Osteocyte (in vitro differentiated cells): ENCODE data around the gene COX7A2. TPM values are rescaled to one million over a fixed set of nuclear protein-coding genes. Genes with fewer than 3 reads are reported as not detected.

Experiments used
- DNase-seq: peaks from one replicate; pipeline ENCODE4 v3.0.0; 2021; ENCODE audit warnings: mixed read lengths; ENCODE audit not compliant: unreplicated experiment; ENCODE audit errors: extremely low spot score
- H3K27ac Mint-ChIP-seq: one replicate; pipeline ENCODE4 v1.8.0; 2021; ENCODE audit warnings: mild to moderate bottlenecking, mixed read lengths; ENCODE audit not compliant: unreplicated experiment
- H3K27me3 Mint-ChIP-seq: one replicate; pipeline ENCODE4 v1.8.0; 2021; ENCODE audit warnings: mixed read lengths; ENCODE audit not compliant: unreplicated experiment
- H3K36me3 Mint-ChIP-seq: one replicate; pipeline ENCODE4 v1.8.0; 2021; ENCODE audit warnings: mixed read lengths; ENCODE audit not compliant: unreplicated experiment
- H3K4me1 Mint-ChIP-seq: one replicate; pipeline ENCODE4 v1.8.0; 2021; ENCODE audit warnings: mixed read lengths; ENCODE audit not compliant: unreplicated experiment
- H3K4me3 Mint-ChIP-seq: one replicate; pipeline ENCODE4 v1.8.0; 2021; ENCODE audit warnings: mild to moderate bottlenecking, moderate library complexity, mixed read lengths; ENCODE audit not compliant: unreplicated experiment
- H3K9me3 Mint-ChIP-seq: one replicate; pipeline ENCODE4 v1.8.0; 2021; ENCODE audit warnings: mixed read lengths; ENCODE audit not compliant: unreplicated experiment
- CTCF ChIP-seq: fragments of 200-600 bp; sonication (generic); IDR thresholded peaks from 2 replicates; pipeline ENCODE4 v1.5.0; 2021; ENCODE audit warnings: antibody characterized with exemption, mild to moderate bottlenecking, moderate library complexity
- total RNA-seq: library from RNA; stranded (reverse); gene quantifications from 2 replicates; pipeline ENCODE4 v1.2.1, GENCODE V29; 2021

COX7A2 gene
- total RNA-seq, 1 donor from 2014 or later, result 253 TPM

DNA sequence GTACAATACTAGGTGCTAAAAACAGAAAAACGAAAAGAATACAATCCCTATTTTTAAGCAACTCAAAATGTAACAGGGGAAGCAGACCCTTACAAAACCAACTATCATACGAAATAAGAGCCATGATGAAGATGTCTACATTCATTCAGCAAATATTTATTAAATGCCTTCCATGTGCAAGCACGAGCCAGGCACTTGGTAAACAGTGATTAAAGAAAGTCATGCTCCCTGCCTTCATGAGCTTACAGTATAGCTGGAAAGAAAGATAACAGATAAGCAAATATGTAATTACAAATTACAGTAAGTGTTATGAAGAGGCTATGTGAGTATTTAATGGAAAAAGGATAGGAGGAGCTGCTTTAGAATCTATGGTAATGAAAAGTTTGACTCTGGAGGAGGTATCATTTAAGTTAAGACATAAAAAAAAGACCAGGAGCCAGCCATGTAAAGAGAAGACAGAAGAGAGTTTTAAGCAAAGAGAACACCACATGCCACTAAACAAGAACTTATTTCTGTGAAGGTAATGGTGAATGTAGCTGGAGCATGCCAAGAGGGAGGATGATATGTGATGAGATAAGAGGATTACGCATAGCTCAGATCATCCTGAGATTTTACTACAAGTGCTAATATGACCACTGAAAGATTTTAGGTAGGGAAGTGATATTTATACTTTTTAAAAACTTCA, 19.3 kb upstream of the COX7A2 start:
- Mint-ChIP-seq H3K27me3 (no peaks in the 10 kb centered on the region), H3K27ac (no peak overlapping the region), H3K4me3 (no peak overlapping the region), H3K4me1 (peaks cover 3% of the 10 kb centered on the region), H3K36me3 (peaks cover 14% of the 10 kb centered on the region), H3K9me3 (no peaks in the 10 kb centered on the region)
- TF ChIP-seq CTCF, result no peak
- no peak for DNase-seq

DNA sequence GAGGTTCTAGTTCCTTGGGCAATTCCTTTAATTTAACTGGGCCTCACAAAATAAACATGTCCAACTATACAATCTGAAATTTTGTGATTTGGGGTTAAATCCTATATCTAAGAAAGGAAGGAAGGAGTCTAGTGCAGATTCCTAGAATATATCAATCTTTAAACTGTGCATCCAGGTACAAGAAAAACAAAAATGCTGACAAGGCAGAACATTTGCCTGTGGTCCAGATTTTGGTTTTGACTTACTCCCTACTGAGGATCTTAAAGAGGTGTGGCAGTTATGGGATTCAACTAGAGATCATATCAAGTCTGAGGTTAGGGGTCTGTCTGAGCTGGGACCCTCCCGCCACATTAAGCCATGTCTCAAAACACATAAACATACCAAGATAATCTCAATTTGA, 17.7 kb upstream of the COX7A2 start:
- no peaks in the 10 kb centered on the region for H3K9me3 Mint-ChIP-seq
- no peaks in the 10 kb centered on the region for H3K27me3 Mint-ChIP-seq
- DNase-seq, result no peak
- no peak for TF ChIP-seq CTCF
- no peak overlapping the region for H3K4me3 Mint-ChIP-seq
- peaks cover 23% of the 10 kb centered on the region for H3K36me3 Mint-ChIP-seq
- H3K4me1 Mint-ChIP-seq, result peaks cover 7% of the 10 kb centered on the region
- H3K27ac Mint-ChIP-seq, result no peak overlapping the region

DNA sequence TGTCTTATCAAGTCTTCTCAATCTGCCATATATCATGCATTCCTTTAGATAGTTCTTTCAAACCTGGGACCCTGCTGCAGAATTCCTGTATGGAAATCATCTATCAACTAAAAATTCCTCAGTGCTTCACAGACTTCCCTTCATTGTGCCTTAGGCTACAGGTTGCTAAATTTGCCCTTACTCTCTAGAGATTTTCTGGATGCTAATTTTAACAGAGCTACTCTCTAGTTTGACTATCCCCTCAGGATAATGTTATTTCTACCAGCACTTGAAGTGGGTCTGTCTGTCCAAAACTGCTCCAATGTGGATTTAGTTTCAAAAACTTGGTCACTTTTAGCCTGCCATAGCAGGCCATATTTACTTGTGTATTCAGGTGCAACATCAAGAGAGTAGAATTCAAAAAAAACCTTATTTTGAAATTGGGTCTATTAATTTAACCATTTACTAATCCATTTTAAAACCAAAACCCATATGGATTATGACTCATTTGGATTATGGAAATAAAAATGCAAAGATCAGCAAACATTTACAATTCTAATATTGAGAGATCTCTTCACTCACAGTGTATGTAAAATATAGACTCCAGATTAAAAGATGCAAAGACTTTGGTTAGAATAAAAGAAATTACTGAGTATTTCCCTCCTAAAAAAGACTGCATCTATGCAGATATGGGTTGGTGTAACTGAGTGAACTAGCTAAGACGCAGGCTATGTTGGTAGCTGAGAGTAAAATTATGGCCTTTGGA, 13.9 kb upstream of the COX7A2 start:
- Mint-ChIP-seq H3K4me3 (no peak overlapping the region), H3K9me3 (no peaks in the 10 kb centered on the region), H3K36me3 (peaks cover 32% of the 10 kb centered on the region), H3K4me1 (peaks cover 7% of the 10 kb centered on the region), H3K27ac (no peak overlapping the region), H3K27me3 (no peaks in the 10 kb centered on the region)
- no peak for TF ChIP-seq CTCF
- no peak for DNase-seq

DNA sequence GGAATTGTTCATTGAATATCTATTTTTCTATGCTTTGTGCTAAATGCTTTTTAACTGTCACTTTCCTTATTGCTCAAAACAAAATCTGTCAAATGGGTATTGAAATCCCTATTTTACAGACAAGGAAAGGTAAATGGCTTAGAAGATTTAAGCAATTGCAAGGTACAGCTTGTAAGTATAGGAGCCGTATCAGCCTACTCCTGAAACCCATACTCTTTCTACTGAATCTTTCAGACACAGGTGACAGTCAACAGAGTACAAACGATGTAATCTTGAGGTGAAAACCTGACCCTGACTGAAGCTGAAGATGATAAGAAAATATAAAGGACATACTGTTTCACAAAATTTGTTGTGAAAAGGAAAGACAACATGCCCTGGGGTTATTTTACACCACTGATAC, 7.0 kb upstream of the COX7A2 start:
- no peak overlapping the region for H3K27ac Mint-ChIP-seq
- no peak overlapping the region for H3K4me3 Mint-ChIP-seq
- peaks cover 1% of the 10 kb centered on the region for H3K4me1 Mint-ChIP-seq
- peaks cover 17% of the 10 kb centered on the region for H3K36me3 Mint-ChIP-seq
- DNase-seq, result no peak
- H3K9me3 Mint-ChIP-seq, result no peaks in the 10 kb centered on the region
- H3K27me3 Mint-ChIP-seq, result no peaks in the 10 kb centered on the region
- TF ChIP-seq CTCF, result no peak

- Mint-ChIP-seq H3K9me3 (no peaks in the 10 kb centered on the region), H3K4me3 (no peak overlapping the region), H3K4me1 (peaks cover 4% of the 10 kb centered on the region), H3K27ac (no peak overlapping the region), H3K27me3 (no peaks in the 10 kb centered on the region), H3K36me3 (peaks cover 16% of the 10 kb centered on the region)
- no peak for DNase-seq
- no peak for TF ChIP-seq CTCF
Observed at GRCh38 chr6:75249837-75250236, 6.2 kb upstream of the COX7A2 start.
